SKM-1 (cell line): ENCODE data around the gene BORCS5.

Source experiments
- DNase-seq: peaks from one replicate; lab custom pipeline; 2025; ENCODE audit not compliant: unreplicated experiment; lab: John Stamatoyannopoulos, UW

Gene BORCS5

DNA sequence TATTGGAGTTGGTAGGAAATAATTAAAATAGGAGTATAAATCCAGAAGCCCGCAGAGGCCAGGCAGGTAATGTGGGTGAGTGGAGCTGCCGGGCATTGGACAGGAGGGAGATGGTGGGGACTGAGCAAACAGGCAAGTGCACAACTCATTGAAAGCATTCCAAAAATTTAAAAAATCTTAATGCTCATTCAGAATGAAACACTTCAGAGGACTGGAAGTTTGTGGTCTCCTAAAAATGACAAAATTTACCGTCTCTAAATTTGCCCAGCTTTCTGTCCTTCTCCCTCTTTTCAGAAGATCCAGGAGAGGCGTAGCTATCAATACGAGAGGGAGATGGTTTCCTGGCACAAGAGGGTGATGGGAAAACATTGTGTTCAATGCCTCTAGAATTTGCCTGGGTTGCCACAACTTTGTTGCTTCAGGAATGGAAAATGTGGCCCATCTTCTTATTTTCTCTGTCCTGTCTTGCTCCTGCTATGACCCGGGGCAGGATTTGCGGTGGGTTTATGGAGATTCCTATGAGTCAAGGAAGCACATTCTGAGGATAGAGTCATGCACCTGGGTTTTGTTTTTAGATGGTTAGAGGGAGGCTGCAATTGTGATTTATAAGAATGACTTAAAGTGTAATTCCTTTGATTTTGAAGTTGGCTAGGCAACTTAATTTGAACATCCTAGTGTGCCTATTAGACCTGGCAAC, 72.2 kb downstream of the BORCS5 start:
- DNase-seq = no peak

DNA sequence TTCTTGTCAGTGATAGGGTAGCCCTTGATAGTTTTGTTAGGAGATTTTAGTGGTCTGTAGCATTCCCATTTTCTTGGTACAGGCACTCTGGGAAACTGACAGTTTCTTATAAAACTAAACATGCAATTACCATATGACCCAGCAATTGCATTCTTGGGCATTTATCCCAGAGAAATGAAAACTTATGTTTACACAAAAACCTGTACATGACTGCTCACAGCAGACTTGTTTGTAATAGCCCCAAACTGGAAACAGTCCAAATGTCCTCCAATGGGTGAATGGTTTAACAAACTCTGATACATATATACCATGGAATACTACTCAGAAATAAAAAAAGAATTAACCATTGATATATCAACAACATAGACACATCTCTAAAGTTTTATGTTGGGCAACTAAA, 75.5 kb downstream of the BORCS5 start:
- no peak for DNase-seq

DNA sequence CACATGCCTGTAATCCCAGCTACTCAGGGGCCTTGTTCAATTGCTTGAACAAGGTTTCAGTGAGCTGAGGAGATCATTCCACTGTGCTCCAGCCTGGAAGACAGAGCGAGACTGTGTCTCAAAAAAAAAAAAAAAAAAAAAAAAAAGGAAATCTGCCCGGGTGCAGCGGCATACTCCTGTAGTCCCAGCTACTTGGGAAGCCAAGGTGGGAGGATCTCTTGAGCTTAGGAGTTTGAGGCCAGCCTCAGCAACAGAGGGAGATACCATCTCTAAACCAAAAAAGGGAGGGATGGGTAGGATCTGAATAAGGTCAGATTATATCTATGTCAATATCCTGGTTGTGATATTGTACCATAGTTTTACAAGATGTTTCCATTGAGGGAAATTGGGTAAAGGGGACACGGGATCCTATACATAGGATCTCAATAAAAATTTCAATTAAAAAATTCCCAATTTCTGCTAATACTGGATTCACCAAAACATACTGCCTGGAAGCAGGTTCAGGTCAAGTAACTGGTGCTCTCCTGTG, 76.4 kb downstream of the BORCS5 start:
- DNase-seq = no peak

DNA sequence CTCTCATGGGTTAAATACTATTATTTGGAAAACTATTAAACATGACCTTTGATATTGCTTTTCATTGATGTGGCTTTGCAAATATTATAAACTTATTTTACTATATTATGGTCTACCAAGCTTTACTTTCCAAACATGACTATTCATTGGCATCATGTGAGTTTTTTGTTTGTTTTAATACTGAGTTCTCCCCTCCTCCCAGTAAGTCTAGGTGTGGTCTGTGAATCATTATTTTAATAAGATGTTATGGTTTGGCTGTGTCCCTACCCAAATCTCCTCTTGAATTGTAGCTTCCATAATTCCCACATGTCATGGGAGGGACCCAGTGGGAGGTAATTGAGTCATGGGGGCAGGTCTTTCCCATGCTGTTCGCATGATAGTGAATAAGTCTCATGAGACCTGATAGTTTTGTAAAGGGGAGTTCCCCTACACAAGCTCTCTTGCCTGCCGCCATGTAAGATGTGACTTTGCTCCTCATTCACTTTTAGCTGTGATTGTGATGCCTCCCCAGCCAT, 80.0 kb downstream of the BORCS5 start:
- no peak for DNase-seq

GRCh38 chr12:12439636-12440035, 82.8 kb downstream of the BORCS5 start:
- peak; percentile 41 for DNase-seq

- DNase-seq = no peak
Observed at GRCh38 chr12:12440784-12441428, 84.0 kb downstream of the BORCS5 start.

DNA sequence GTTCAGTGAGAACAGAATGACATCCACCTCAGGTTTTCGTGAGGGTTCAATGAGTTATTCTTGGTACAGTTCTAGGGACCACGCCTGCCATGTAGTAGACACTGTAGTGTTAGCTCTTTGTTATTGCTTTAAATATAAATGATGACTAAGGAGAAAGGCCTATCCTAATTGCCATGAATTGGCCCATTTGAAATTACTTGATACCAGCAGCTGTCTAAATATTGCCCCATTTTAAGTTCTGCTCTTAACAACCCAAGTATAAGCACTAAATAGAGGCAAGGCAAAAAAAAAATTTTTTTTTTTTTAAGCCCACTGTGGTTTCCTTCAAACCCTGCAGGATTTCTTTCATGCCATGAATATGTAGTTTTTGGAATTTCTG, 84.5 kb downstream of the BORCS5 start:
- DNase-seq = no peak

- DNase-seq = no peak
Observed at GRCh38 chr12:12441843-12442461, 85.1 kb downstream of the BORCS5 start.

GRCh38 chr12:12442548-12443071, 85.7 kb downstream of the BORCS5 start:
- no peak for DNase-seq

- no peak for DNase-seq
Observed at GRCh38 chr12:12443431-12443878, 86.6 kb downstream of the BORCS5 start.

DNA sequence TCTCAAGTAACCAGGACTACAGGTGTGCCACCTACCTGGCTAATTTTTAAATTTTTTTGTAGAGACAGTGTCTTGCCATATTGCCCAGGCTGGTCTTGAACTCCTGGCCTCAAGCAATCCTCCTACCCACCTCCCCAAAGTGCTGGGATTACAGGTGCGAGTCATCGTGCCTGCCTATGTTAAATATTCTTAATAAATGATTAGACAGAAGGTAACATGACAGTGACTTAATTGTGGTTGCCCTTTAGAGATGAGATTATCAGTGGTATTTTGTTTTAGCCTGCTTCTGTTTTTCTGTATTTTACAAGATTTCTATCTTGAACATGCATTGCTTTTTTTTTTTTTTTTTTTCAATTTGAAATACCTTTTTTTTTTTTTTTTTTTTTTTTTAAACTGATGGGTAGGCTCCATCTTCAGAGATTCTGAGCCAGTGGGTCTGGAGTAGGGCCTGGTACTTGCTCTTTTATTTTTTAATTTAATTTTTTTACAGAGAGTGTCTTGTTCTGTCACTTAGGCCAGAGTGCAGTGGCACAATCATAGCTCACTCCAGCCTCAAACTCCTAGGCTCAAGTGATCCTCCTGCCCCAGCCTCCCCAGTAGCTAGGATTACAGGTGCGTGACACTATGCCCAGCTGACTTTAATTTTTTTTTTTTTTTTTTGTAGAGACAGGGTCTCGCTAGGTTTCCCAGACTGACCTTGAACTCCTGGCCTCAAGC, 88.4 kb downstream of the BORCS5 start:
- DNase-seq = no peak

- DNase-seq = no peak
Observed at GRCh38 chr12:12445882-12446181, 89.0 kb downstream of the BORCS5 start.

GRCh38 chr12:12446786-12447185, 89.9 kb downstream of the BORCS5 start:
- no peak for DNase-seq

- DNase-seq = no peak
Observed at GRCh38 chr12:12447236-12447635, 90.4 kb downstream of the BORCS5 start.

DNA sequence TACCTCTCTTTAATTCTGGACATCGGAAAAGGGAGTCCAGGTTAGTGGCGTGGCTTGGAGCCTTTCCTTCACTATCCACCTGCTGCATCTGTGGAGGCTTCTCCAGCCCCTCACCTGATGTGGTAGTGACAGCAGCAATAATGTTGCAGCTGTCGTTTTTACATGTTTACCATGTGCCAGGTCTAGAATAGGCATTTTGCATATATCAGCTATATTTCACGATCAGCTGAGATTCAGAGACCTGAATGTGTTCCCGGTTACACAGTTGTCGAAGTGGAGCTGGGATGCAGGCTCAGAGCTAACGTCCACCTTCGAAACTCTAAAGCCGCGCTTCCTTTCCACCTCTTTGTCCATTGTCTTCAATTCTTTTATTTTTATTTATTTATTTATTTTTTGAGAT, 91.0 kb downstream of the BORCS5 start:
- DNase-seq = no peak

GRCh38 chr12:12449533-12450025, 92.7 kb downstream of the BORCS5 start:
- peak; percentile 38 for DNase-seq

DNA sequence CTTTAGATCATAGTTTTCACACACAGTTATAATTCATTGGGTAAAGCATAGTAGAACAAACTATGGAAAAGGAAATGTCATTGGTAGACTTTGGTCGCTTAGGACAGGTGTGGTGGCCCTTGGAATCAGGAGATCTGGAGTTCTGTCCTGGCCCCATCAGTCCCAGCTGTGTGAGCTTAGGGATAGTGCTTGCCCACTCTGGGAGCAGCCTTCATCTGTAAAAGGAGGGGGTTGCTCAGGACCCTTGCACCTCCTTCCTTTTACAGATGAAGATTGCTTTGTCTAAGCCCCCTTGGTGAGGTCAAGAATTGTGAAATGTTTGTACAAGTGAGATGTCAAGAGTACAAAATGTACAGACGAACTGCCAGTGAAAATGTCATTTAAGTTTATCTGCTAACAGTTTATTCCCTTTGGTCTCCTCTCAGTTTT, 93.2 kb downstream of the BORCS5 start:
- DNase-seq = no peak

- DNase-seq = no peak
Observed at GRCh38 chr12:12451098-12451497, 94.2 kb downstream of the BORCS5 start.

DNA sequence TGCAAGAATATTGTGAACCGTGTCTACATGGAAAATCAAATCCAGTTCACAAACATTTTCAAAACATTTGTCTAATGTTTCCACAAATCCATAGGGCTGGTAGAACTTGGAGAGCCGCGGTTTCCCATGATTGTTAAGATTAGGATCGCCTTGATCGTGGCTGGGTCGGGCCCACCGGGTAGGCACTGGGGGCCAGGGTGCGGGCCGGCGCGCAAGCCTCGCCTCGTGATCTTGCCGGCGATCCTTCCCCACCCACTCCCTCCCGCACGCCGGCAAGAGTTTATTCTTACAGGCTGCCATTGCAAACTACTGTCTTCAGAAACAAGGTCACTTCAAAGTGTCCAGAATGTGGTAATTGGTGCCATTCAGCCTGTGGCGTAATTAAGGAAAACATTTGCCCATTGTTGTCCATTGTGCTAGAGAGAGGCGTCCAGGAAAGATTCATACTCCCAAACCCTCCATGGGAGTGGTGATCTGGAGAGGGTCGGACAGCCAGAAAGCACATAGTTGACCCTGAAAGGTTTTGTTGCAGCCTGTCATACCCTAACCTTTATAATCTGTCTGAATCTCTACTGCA, 95.5 kb downstream of the BORCS5 start:
- DNase-seq = no peak

GRCh38 chr12:12453635-12454034, 96.8 kb downstream of the BORCS5 start:
- DNase-seq = no peak

- no peak for DNase-seq
Observed at GRCh38 chr12:12454315-12454714, 97.4 kb downstream of the BORCS5 start.
